Stimulated activated effector memory CD8-positive, alpha-beta T cell treated with anti-CD3 and anti-CD28 coated beads, Interleukin-12 subunit alpha, Interleukin-12 subunit beta, amount 100 ng/mL, for 72 hours (primary cell): ENCODE results near the gene SLC66A2.

ENCODE experiments used
- ATAC-seq: fragments of 150-1000 bp; cut with Tn5 transposase; 2 replicates; pipeline ENCODE4 v1.10.0; 2021
- DNase-seq, 2 donors: peaks; one replicate each; pipeline ENCODE4 v3.0.0; 2021 to 2022; ENCODE audit warnings: low spot score in 2 of 2
- H3K27ac Mint-ChIP-seq: one replicate; pipeline ENCODE4 v1.8.0; 2022; ENCODE audit warnings: mild to moderate bottlenecking, mixed read lengths
- H3K36me3 Mint-ChIP-seq: one replicate; pipeline ENCODE4 v1.8.0; 2022; ENCODE audit warnings: mild to moderate bottlenecking, mixed read lengths
- H3K4me1 Mint-ChIP-seq: one replicate; pipeline ENCODE4 v1.8.0; 2022; ENCODE audit warnings: mixed read lengths
- H3K4me3 Mint-ChIP-seq: one replicate; pipeline ENCODE4 v1.8.0; 2022; ENCODE audit warnings: mild to moderate bottlenecking, mixed read lengths
- H3K9me3 Mint-ChIP-seq: one replicate; pipeline ENCODE4 v1.8.0; 2022; ENCODE audit warnings: mixed read lengths

Gene SLC66A2

GRCh38 chr18:79915161-79916127, 36.0 kb downstream of the SLC66A2 start:
- peaks cover 36% of the 10 kb centered on the region for H3K4me1 Mint-ChIP-seq
- H3K9me3 Mint-ChIP-seq: no peaks in the 10 kb centered on the region
- no peak overlapping the region for H3K4me3 Mint-ChIP-seq
- no peak for ATAC-seq
- H3K27ac Mint-ChIP-seq: no peak overlapping the region
- peaks cover 18% of the 10 kb centered on the region for H3K36me3 Mint-ChIP-seq
- no peak for DNase-seq

DNA sequence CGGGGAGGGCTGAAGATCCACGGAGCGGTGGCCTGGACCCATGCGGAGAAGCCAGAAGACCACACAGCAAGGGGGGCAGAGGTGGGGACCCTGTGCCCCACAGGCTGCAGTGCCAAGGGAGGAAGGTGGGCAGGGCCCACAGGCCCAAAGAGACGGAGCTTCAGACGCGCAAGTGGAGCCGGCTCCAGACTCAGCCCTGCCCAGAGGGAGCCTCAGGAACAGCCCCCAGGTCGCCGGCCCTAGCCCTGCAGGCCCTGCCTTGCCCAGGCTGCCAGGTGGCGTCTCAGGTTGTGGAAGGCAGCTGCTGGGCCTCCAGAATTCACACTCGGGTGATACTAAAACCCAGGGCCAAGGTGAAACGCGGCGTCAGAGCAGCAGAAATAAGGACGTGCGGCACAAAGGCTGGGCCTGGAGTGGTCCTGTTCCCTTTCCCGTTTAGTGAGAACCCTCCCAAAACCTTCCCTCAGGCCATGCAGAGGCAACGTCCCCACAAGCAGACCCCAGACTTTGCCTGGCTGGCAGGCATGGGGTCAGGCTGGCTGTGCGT, 36.8 kb downstream of the SLC66A2 start:
- DNase-seq (no peak), ATAC-seq (no peak)
- H3K9me3 Mint-ChIP-seq: no peaks in the 10 kb centered on the region
- H3K4me1 Mint-ChIP-seq: peaks cover 36% of the 10 kb centered on the region
- no peak overlapping the region for H3K27ac Mint-ChIP-seq
- peaks cover 18% of the 10 kb centered on the region for H3K36me3 Mint-ChIP-seq
- H3K4me3 Mint-ChIP-seq: no peak overlapping the region

DNA sequence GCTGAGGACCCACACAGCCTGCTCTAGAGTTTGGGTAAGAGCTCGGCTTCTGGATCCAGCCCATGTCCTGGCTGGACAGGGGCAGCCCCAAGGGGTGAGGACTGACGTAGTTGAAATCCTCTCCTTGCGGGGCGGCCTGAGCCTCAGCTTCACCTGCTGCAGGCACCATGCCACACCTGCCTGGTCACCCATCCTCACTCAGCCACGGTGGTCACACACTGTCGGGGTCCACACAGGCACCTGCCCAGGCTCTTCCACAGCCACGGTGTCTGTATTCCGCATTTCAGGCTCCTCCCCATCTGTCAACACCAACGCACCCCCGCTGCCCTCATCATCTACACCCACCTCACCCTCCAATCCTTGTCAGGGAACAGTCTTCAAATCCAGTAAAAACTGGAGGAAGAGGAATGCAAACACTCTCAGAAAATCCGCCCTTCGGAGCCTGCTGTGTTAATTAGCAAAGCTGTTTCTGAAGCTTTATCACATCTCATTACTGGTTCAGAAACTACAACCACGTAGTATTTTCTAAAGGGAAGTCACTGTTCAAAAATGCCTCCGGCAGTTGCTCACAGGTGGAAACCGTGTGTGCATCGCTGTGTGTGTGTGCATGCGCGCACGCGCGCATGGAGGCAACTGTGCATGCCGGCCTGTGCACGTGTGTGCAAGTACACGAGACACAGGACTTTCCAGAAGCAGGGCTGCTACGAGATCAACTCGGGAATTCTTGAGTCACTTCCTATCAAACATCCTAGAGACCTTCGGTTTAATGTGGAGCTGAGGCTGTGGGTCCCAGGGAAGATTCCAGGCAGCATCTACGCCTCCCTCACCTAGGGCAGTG, 38.2 kb downstream of the SLC66A2 start:
- Mint-ChIP-seq H3K36me3 (peaks cover 23% of the 10 kb centered on the region), H3K4me3 (no peak overlapping the region), H3K9me3 (no peaks in the 10 kb centered on the region), H3K4me1 (peaks cover 36% of the 10 kb centered on the region), H3K27ac (no peak overlapping the region)
- no peak for DNase-seq
- peak; percentile 7 for ATAC-seq

GRCh38 chr18:79912409-79912991, 39.0 kb downstream of the SLC66A2 start:
- H3K36me3 Mint-ChIP-seq: peaks cover 23% of the 10 kb centered on the region

GRCh38 chr18:79911344-79912270, 39.8 kb downstream of the SLC66A2 start:
- H3K27ac Mint-ChIP-seq: no peak overlapping the region
- no peaks in the 10 kb centered on the region for H3K9me3 Mint-ChIP-seq
- DNase-seq: no peak
- H3K4me1 Mint-ChIP-seq: peaks cover 36% of the 10 kb centered on the region
- peaks cover 25% of the 10 kb centered on the region for H3K36me3 Mint-ChIP-seq
- ATAC-seq: no peak
- H3K4me3 Mint-ChIP-seq: no peak overlapping the region

More at GRCh38 chr18:79912409-79912991, 39.0 kb downstream of the SLC66A2 start:
- no peak overlapping the region for H3K27ac Mint-ChIP-seq
- H3K4me3 Mint-ChIP-seq: no peak overlapping the region
- no peaks in the 10 kb centered on the region for H3K9me3 Mint-ChIP-seq
- ATAC-seq (peak; percentile 74), DNase-seq (no peak)
- peaks cover 36% of the 10 kb centered on the region for H3K4me1 Mint-ChIP-seq

DNA sequence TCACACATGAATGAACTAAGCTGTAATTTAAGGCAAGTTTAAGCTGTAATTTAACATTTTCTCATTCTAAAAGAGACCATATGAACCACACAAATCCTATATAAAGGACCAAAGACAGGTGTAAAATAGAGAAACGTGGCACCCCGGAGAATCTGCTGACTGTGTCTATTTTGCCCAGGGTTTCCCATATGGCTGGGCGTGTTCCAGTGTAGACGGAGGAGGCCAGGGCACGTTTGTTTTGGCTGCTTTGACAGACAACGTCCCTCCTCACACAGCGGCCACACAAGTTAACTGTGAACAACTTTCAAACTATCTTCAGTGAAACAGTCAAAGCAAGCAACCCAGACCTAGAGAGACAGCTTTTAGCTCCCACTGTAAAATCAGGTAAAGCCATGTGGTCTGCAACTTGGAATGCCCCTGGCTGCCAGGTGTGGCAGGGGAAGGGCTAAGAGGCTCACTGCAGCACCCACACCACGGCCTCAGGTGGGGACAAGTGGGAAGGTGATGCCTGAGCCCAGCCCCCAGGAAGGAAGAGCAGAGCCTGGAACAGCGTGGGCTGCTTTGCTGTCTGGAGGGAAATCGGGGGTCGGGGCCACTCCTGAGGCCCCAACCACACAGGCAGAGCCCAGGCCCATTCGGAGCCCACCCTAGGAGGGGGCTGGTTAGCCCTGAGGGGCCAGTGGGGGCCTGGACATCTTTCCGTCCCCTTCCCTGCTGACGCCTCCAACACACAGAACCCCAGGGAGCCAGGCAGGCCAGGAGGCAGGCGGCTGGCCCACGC, 40.7 kb downstream of the SLC66A2 start:
- H3K36me3 Mint-ChIP-seq: peaks cover 22% of the 10 kb centered on the region
- DNase-seq (no peak), ATAC-seq (no peak)
- H3K4me1 Mint-ChIP-seq: peaks cover 35% of the 10 kb centered on the region
- H3K4me3 Mint-ChIP-seq: no peak overlapping the region
- H3K9me3 Mint-ChIP-seq: no peaks in the 10 kb centered on the region
- H3K27ac Mint-ChIP-seq: no peak overlapping the region

DNA sequence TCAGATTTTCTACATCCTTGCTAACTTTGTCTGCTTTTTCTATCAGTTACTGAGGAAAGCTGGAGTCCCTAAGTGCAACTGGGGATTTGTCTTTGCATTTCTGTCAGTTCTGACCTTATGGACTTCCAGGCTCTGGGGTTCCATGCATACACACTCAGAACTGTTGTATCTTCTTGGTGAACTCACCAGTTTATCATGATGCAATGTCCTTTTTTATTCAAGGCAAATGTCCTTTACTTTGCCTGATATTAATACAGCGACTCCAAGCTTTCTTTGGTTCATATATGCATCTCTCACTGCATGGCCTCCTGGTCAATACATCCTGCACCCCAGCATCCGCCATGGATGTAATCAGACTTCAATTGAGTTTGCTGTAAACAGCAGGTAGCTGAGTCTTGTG, 44.7 kb downstream of the SLC66A2 start:
- H3K4me1 Mint-ChIP-seq: peaks cover 8% of the 10 kb centered on the region
- DNase-seq: no peak
- no peak overlapping the region for H3K27ac Mint-ChIP-seq
- H3K9me3 Mint-ChIP-seq: no peaks in the 10 kb centered on the region
- ATAC-seq: no peak
- H3K4me3 Mint-ChIP-seq: no peak overlapping the region
- peaks cover 24% of the 10 kb centered on the region for H3K36me3 Mint-ChIP-seq

- H3K27ac Mint-ChIP-seq: peak overlapping the region; percentile 43
- peaks cover 28% of the 10 kb centered on the region for H3K36me3 Mint-ChIP-seq
- DNase-seq (no peak), ATAC-seq (no peak)
- no peaks in the 10 kb centered on the region for H3K9me3 Mint-ChIP-seq
- peaks cover 8% of the 10 kb centered on the region for H3K4me1 Mint-ChIP-seq
- no peak overlapping the region for H3K4me3 Mint-ChIP-seq
Observed at GRCh38 chr18:79905993-79906392, 45.5 kb downstream of the SLC66A2 start.

DNA sequence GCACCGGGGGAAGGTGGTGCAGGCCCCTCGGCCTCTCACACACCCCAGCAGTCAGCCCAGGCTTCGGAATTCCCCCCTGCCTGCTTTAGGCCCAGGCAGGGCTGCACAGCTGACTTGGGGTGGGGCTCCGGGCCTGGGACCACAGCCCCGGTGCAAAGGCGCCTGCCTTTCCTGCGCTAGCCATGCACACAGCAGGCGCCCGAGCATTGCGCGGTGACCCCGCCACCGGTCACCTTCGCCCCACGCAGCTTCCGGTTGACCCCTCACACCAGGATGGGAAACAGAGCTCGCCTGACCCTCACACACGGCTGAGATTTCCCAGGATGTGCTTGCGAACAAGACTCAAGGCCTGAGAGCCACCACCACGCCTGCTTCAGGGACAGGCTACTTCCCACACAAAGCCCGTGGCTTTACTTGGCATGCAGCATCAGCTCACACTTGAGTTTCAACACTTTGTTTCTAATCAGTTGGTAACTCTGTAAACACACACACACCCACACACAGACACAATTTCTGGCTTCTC, 46.0 kb downstream of the SLC66A2 start:
- Mint-ChIP-seq H3K9me3 (no peaks in the 10 kb centered on the region), H3K27ac (peak overlapping the region; percentile 43), H3K4me1 (peaks cover 8% of the 10 kb centered on the region), H3K36me3 (peaks cover 29% of the 10 kb centered on the region), H3K4me3 (no peak overlapping the region)
- ATAC-seq (no peak), DNase-seq (no peak)

DNA sequence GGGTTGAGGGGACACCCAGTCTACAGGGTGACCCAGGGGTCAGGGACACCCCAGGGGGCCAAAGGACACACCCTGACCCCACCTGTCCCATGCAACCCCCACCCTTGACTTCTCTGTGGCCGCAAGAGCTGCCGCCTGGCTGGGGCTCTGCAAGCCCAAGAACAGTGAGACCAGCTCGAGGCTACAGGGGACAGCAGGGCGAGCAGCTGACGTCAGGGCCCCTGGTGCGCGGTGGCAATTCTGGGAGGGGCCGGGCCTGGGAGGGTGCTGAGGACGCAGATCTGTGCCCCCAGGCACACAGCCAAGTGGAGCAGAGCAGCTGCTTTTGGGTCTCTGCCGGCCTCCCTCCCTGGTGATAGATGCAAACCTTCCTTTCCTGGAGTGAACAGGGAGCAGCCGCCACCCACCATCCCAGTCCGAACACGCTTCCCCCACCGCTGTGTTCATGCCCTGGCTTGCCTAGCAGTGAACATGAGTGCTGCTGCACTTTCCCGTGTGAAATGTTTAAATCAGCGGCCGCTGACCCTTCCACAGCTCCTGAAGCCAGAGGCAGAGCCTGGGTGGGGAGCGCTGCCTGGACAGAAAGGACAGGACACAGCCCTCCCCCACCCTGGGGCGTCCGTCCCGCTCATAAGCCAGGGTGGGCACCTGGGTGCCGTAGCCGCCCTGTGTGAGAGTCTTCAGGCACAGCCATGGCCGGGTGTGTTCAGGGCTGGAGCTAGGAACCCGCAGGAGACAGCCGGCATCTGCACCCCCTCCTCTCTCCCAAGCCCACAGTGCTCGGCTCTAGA, 46.9 kb downstream of the SLC66A2 start:
- H3K4me1 Mint-ChIP-seq: peaks cover 8% of the 10 kb centered on the region
- DNase-seq: no peak

GRCh38 chr18:79903787-79904356, 47.6 kb downstream of the SLC66A2 start:
- no peak for DNase-seq
- H3K27ac Mint-ChIP-seq: no peak overlapping the region
- H3K4me1 Mint-ChIP-seq: peaks cover 8% of the 10 kb centered on the region
- no peaks in the 10 kb centered on the region for H3K9me3 Mint-ChIP-seq
- H3K4me3 Mint-ChIP-seq: no peak overlapping the region
- peaks cover 36% of the 10 kb centered on the region for H3K36me3 Mint-ChIP-seq
- no peak for ATAC-seq

More for the DNA sequence above, 46.9 kb downstream of the SLC66A2 start:
- Mint-ChIP-seq H3K27ac (no peak overlapping the region), H3K36me3 (peaks cover 36% of the 10 kb centered on the region), H3K9me3 (no peaks in the 10 kb centered on the region), H3K4me3 (no peak overlapping the region)
- no peak for ATAC-seq

DNA sequence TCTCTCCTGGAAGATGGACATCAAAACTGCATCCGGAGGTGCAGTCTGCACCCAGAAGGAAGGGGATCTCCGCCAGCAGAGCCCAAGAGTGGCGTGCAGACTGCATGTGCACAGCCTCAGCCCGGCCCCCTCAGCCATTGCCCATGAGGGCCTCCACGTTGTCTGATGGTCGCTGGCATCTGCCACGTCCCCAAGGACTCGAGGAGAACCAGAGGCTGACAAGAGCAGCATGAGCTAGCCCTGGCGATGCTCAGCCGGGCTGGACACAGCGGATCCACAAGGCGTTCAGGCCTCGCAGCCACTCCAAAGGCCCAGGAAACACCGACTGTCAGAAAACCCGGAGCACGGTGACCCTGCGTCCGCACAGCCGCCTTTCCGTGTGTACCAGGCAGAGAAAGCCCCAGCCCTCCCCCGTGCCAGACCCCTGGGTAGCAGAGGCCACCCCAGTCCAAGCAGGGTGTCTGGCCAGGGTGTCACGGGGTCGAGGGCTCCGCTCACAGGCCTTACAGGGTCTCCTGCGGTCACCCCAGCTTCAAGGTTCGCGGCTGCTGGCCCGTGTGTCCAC, 48.3 kb downstream of the SLC66A2 start:
- Mint-ChIP-seq H3K4me3 (no peak overlapping the region), H3K36me3 (peaks cover 29% of the 10 kb centered on the region), H3K27ac (no peak overlapping the region), H3K9me3 (no peaks in the 10 kb centered on the region), H3K4me1 (peaks cover 8% of the 10 kb centered on the region)
- DNase-seq (no peak), ATAC-seq (no peak)
